KOPT-K1 (cell line): ENCODE data around the gene HAGHL.
"Not testable (repeated sequence)": the region's sequence is repeated elsewhere in the genome, so short reads cannot be mapped to it uniquely, and the experiment has no call there.

ENCODE experiments used
- H3K27ac ChIP-seq: fragments of 200-600 bp; sonication (generic); 2 replicates; pipeline ENCODE4 v1.5.1; 2016; ENCODE audit warnings: antibody characterized with exemption, mild to moderate bottlenecking, low read depth, low read length; ENCODE audit not compliant: poor library complexity, severe bottlenecking
- H3K36me3 ChIP-seq: fragments of 200-600 bp; sonication (generic); 2 replicates; pipeline ENCODE4 v1.5.1; 2017; ENCODE audit warnings: antibody characterized with exemption, mild to moderate bottlenecking, low read length, moderate library complexity; ENCODE audit not compliant: insufficient read depth
- H3K9me3 ChIP-seq: fragments of 200-600 bp; sonication (generic); 2 replicates; pipeline ENCODE4 v1.5.1; 2017; ENCODE audit warnings: antibody characterized with exemption, low read length, mild to moderate bottlenecking; ENCODE audit not compliant: insufficient read depth, poor library complexity, severe bottlenecking

The HAGHL gene

DNA sequence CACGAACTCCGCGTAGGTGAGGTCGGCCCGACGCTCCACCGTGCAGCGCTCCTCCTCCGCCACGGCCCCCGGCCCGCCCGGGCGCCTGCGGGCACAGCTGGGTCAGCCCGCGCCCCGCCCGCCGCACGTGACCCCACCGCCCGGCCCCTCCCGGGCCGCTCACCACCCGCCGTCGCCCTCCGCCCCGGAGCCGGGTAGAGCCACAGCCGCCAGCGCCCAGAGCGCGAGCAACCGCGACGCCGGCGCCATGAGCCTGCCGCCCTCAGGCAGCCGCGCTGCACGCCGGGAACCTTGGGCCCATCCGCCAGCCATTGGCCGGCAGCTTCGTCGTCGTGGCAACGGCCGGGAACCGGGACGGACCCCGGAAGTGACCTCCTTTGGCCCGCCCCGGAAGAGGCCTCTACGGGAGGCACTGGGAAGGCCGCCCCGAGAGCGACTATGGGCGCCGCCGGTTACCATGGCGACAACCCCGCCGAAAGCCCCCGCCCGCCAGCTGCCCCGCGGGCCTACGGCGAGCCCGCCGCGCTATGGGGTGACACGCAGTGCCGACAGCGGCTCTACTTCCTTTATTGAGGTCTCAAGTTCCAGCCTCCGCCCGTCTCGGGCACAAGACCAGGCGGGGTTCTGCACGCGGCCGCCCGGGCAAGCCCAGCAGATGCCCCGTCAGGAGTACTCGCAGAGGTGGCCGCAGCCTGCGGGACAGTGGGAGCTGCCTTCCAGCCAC is 42.7 kb upstream of the HAGHL start, which contains the start of gene JMJD8:
Gene JMJD8, minus strand, starts transcription at position 264 of the 724 bp plus-strand sequence. Its CDS starts 15 bp downstream, at position 249.
- Histone ChIP-seq H3K36me3 (peaks cover 48% of the 10 kb centered on the region), H3K27ac (peak within 1 kb of the TSS; percentile 71), H3K9me3 (no peaks in the 10 kb centered on the region)

DNA sequence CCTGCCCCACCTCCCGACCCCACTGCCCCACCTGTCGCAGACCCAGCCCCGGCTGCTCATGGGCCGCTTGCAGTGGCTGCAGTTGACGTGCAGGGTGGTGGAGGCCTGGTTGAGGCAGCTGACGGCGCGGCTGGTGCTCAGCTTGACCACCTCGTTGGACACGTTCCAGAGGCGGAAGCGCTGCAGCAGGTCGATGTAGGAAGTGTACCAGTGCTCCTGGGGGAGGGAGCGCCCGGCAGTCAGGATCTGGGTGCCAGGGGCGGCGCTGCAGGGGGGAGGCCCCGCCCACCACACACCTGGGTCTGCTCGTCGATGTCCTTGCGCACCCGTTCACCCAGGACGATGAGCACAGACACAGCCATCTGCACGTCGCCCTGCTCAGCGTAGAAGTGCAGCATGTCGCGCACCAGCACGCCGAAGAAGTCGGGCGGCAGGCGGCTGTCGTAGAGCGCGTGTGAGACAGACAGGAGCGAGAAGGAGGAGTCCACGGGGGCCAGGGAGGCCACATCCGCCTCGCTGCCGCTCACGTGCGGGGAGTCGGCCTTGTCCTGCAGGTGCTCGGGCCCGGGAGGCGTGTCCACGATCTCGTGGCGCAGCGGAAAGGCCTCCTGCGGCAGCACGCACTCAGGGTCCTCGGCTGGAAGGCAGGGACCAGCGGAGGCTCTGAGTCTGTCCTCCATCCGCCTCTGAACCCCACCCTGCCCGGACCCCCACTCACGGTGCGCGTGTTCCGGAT is 41.8 kb upstream of the HAGHL start:
- Histone ChIP-seq H3K27ac (no peak overlapping the region), H3K36me3 (peaks cover 48% of the 10 kb centered on the region), H3K9me3 (no peaks in the 10 kb centered on the region)

GRCh38 chr16:685967-686366 is 40.9 kb upstream of the HAGHL start:
- peaks cover 48% of the 10 kb centered on the region for H3K36me3 ChIP-seq

DNA sequence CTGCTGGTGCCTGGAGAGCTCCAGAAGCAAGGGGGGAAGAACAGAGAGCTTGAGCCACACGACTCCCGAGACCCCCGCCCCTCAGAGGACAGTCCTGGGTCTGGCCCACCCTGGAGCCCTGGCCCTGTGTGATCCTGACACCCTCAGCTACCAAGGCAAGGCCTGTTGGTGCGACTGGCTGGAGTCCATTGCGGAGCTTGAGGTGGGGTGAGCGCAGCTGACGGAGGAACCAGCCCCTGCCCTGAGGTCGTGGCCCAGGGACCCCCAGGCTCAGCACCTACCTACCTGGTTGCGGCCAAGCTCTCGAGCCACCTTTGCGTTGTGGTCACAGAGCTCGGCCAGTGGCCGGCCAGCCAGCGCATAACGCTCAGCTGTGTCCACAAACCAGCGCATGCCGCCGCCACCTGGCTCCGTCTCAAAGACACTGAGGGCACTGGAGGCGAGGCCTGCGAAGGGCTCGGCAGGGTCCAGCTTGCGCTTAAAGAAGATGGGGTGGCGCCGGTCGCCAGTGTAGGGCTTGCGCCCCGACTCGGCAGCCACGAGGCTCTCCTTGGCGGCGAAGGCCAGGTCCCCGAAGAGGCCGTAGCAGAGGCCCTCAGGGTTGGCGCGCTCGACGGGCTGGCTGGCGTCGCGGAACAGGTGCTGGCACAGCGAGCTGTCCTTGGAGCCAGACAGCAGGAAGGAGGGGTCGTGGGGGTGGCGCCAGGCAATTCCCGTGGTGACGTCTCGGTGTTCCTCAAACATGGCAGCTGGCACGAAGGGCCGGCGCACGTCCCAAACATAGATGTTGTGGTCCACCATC is 40.2 kb upstream of the HAGHL start:
- no peaks in the 10 kb centered on the region for H3K9me3 ChIP-seq
- H3K36me3 ChIP-seq, result peaks cover 43% of the 10 kb centered on the region
- no peak overlapping the region for H3K27ac ChIP-seq

More at GRCh38 chr16:685967-686366, 40.9 kb upstream of the HAGHL start:
- no peak overlapping the region for H3K27ac ChIP-seq
- H3K9me3 ChIP-seq, result no peaks in the 10 kb centered on the region

- H3K9me3 ChIP-seq, result no peaks in the 10 kb centered on the region
- H3K27ac ChIP-seq, result no peak overlapping the region
Observed at GRCh38 chr16:687499-687898, 39.4 kb upstream of the HAGHL start.

GRCh38 chr16:689175-689897 is 37.6 kb upstream of the HAGHL start:
- Histone ChIP-seq H3K9me3 (no peaks in the 10 kb centered on the region), H3K36me3 (peaks cover 25% of the 10 kb centered on the region; the same call in 1 of the 2 replicates), H3K27ac (peak overlapping the region; percentile 78)

More at GRCh38 chr16:687499-687898, 39.4 kb upstream of the HAGHL start:
- peaks cover 35% of the 10 kb centered on the region for H3K36me3 ChIP-seq

GRCh38 chr16:691242-691641 is 35.7 kb upstream of the HAGHL start:
- peaks cover 14% of the 10 kb centered on the region; the same call in 1 of the 2 replicates for H3K36me3 ChIP-seq
- H3K9me3 ChIP-seq, H3K27ac ChIP-seq: not testable (repeated sequence)

DNA sequence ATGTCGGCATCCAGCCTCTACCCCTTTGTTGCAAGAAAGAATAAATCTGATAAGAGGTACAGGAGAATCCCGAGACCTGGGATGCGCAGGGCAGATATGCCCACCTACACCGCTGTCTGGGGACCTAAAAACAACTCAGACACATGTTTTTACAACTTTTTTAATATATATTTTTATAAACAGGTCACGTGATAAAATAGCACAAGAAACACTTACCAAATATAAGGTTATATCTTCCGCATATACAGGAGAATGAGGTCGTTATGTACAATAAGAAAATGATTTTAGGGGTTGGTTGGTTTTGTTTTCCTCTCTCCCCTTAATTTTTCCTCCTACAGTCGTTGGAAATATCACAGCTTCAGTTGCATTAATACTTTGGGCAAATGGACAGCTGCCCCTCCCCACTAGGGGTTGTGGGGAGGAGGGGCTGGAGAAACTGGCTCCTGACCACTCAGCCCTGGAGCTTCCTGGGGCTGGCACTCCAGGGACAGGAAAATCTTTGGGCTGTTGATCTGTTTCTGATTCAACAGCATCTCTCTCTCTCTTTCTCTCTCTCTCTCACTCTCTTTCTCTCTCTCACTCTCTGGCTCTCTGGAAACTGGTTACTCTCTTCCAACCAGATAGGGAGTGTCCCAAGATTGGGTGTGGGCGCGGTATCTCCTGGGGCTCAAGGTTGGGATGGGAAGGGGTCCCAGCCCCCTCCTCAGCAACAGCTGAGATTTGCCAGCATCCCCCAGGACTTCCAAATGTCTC is 34.4 kb upstream of the HAGHL start:
- Histone ChIP-seq H3K9me3 (no peaks in the 10 kb centered on the region), H3K27ac (no peak overlapping the region)

DNA sequence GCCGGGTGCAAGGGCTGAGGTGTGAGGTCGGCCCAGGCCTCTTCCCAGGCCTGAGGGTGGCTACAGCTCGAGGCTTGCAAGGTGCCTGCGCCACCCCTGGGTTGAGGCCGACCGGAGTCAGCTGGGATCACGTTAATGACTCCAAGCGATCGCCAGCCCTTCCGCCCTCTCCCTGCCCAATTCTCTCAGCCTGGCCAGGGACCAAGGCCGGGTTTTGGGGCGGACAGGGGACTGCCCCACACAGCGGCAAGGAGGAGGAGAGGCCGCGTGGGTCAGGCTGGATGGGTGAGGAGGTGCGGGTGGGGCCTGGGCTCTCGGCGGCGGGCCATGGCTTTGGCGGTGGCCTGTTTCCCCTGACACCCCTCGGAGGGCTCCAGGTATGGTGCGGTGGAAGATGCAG is 33.5 kb upstream of the HAGHL start:
- Histone ChIP-seq H3K27ac (no peak overlapping the region), H3K36me3 (no peaks in the 10 kb centered on the region), H3K9me3 (no peaks in the 10 kb centered on the region)

More for the DNA sequence above, 34.4 kb upstream of the HAGHL start:
- 0 out of 2 replicates have a peak, but pooled peaks cover 1% of the 10 kb centered on the region for H3K36me3 ChIP-seq

- H3K36me3 ChIP-seq, result no peaks in the 10 kb centered on the region
- H3K9me3 ChIP-seq, result no peaks in the 10 kb centered on the region
- H3K27ac ChIP-seq, result no peak overlapping the region
Observed at GRCh38 chr16:693766-694165, 33.1 kb upstream of the HAGHL start.

- Histone ChIP-seq H3K36me3 (no peaks in the 10 kb centered on the region), H3K9me3 (no peaks in the 10 kb centered on the region), H3K27ac (no peak overlapping the region)
Observed at GRCh38 chr16:694187-694862, 32.6 kb upstream of the HAGHL start.

GRCh38 chr16:694863-695354 is 32.0 kb upstream of the HAGHL start:
- Histone ChIP-seq H3K27ac (no peak overlapping the region), H3K36me3 (no peaks in the 10 kb centered on the region), H3K9me3 (no peaks in the 10 kb centered on the region)

DNA sequence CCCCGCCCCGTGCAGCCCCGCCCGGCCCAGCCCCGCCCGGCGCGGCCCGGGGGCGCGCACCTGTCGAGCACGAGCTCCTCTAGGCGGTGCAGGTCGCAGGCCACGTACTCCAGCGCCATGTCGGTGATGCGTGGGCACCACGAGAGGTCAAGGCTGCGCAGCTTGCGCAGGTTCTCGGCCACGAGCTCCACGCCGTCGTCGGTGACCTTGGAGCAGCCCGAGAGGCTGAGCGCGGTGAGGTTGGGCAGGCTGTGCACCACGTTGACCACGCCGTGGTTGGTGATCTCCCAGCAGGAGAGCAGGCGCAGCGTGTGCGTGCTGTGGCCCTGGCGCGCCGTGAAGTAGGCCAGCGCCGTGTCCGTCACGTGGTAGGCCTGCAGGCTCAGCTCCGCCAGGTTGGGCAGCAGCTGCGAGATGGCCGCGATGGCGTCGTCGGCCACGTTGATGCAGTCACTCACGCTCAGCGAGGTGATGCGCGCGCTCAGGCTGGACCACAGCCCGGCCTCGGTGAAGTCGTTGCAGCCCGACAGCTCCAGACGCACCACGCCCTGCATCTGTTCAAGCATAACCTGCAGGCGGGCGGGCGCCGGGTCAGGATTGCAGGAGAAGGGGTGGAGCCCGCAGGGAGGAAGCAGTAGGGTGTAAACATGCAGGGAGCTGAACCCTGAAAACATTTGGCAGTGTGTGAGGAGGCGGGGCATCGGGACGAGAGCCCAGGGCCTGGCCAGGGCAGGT is 31.4 kb upstream of the HAGHL start:
- Histone ChIP-seq H3K27ac (no peak overlapping the region), H3K36me3 (no peaks in the 10 kb centered on the region)

More for the DNA sequence above, 31.4 kb upstream of the HAGHL start:
- H3K9me3 ChIP-seq, result no peaks in the 10 kb centered on the region
